K562 (cell line): ENCODE results near the gene SERF2. TPM values are rescaled to one million over a fixed set of nuclear protein-coding genes. Genes with fewer than 3 reads are reported as not detected.

ENCODE experiments used
- L3MBTL2 ChIP-seq: fragments of 450-650 bp; IDR thresholded peaks from 2 replicates; pipeline ENCODE4 v1.6.1; 2016; ENCODE audit warnings: mild to moderate bottlenecking, moderate library complexity
- REST ChIP-seq, 2 experiments: fragments of 450-650 bp; formaldehyde crosslinking in 1 of 2; IDR thresholded peaks; 2 replicates each; pipeline versions ENCODE4 v1.4.0 to v1.6.1; 2014 to 2020; ENCODE audit warnings: mild to moderate bottlenecking in 2 of 2, borderline replicate concordance in 1 of 2, low read depth in 1 of 2
- polyA plus RNA-seq, 8 experiments: library from polyadenylated mRNA; depleted of rRNA in 4 of 8; stranded (reverse) in 5 of 8; unstranded in 3 of 8; fragments of >200 nt; fragmentation: Nextera tagmentation in 2 of 8; fragmentation: Illumina TruSeq in 1 of 8; extraction: Ambion mirVana in 2 of 8; extraction: Trizol in 1 of 8; gene quantifications; 2 replicates each; pipeline versions ENCODE4 v1.2.1 to v1.2.3, GENCODE V29; 2011 to 2014; ENCODE audit warnings: inconsistent platforms in 1 of 8, missing spikeins in 1 of 8
- total RNA-seq, 7 experiments: library from RNA; depleted of rRNA in 6 of 7; stranded (reverse); fragments of >200 nt in 6 of 7; fragmentation: Illumina TruSeq in 2 of 7; extraction: Trizol in 2 of 7; gene quantifications; 2 replicates each; pipeline versions ENCODE4 v1.2.1 to v1.2.3, GENCODE V29; 2011 to 2021; ENCODE audit warnings: low replicate concordance in 1 of 7

Gene SERF2
- total and polyA plus RNA-seq, 9 of the 15 experiments (the other 6 are each of a cell fraction or from before 2014, with no cell fraction given): 497 to 3,360 (median 867) TPM

DNA sequence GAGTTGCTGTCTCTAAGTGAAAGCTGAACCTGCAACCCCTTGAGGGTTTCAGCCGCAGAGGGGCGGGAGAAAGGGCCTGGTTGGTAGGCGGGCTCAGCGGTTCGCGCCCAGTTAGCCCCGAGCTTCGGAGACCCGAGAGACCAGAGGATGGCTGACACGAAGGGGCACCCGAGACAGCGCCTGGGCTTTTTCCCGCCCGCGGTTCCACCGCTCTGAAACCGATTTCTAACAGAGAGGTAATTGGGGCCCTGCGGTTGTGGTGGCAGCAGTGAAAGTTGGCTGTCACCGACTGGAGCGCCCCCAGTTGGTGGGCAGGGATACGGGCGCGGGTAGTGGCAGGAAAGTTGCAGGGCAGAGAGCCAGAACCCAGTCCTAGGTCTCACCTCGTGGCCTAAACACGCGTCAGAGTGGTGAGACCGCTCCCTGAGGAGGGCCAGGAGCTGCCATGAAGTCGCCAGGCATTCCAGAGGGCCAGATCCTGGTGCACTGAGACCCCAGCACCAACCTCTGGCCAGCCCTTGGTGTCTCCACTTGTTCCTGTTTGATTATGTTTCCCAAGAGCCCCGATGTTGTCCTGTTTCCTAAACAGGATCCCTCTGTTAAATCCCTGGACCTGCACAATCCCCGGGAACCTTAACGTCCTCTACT is 14.7 kb upstream of the SERF2 start (continued):
- TF ChIP-seq REST (IDR thresholded peaks at IDR 0.05; ENCODE audit: borderline replicate concordance) (no peak), REST (CRISPR knock-in tag; IDR thresholded peaks at IDR 0.05; ENCODE audit: low read depth) (no peak), L3MBTL2 (peak; percentile 75)
